Stimulated activated effector memory CD8-positive, alpha-beta T cell treated with anti-CD3 and anti-CD28 coated beads, Interleukin-12 subunit alpha, Interleukin-12 subunit beta, amount 100 ng/mL, for 72 hours (primary cell): Measurements from ENCODE around the gene TRIM34.
A peak's percentile ranks its signal among the peaks of the same experiment; 100 is the strongest.
"Not testable (repeated sequence)": the region's sequence is repeated elsewhere in the genome, so short reads cannot be mapped to it uniquely, and the experiment has no call there.

ENCODE experiments used
- ATAC-seq: fragments of 150-1000 bp; cut with Tn5 transposase; 2 replicates; pipeline ENCODE4 v1.10.0; 2021
- DNase-seq, 2 donors: peaks; one replicate each; pipeline ENCODE4 v3.0.0; 2021 to 2022; ENCODE audit warnings: low spot score in 2 of 2
- H3K27ac Mint-ChIP-seq: one replicate; pipeline ENCODE4 v1.8.0; 2022; ENCODE audit warnings: mild to moderate bottlenecking, mixed read lengths
- H3K36me3 Mint-ChIP-seq: one replicate; pipeline ENCODE4 v1.8.0; 2022; ENCODE audit warnings: mild to moderate bottlenecking, mixed read lengths
- H3K4me1 Mint-ChIP-seq: one replicate; pipeline ENCODE4 v1.8.0; 2022; ENCODE audit warnings: mixed read lengths
- H3K4me3 Mint-ChIP-seq: one replicate; pipeline ENCODE4 v1.8.0; 2022; ENCODE audit warnings: mild to moderate bottlenecking, mixed read lengths
- H3K9me3 Mint-ChIP-seq: one replicate; pipeline ENCODE4 v1.8.0; 2022; ENCODE audit warnings: mixed read lengths

Gene TRIM34

GRCh38 chr11:5655474-5655873, 30.7 kb downstream of the TRIM34 start:
- H3K9me3 Mint-ChIP-seq, result peaks cover 2% of the 10 kb centered on the region
- H3K4me1 Mint-ChIP-seq, result no peaks in the 10 kb centered on the region
- no peaks in the 10 kb centered on the region for H3K36me3 Mint-ChIP-seq
- no peak overlapping the region for H3K4me3 Mint-ChIP-seq
- ATAC-seq, result no peak
- no peak for DNase-seq
- H3K27ac Mint-ChIP-seq, result no peak overlapping the region

- H3K4me3 Mint-ChIP-seq, H3K36me3 Mint-ChIP-seq, H3K27ac Mint-ChIP-seq, DNase-seq, H3K4me1 Mint-ChIP-seq, H3K9me3 Mint-ChIP-seq, ATAC-seq: not testable (repeated sequence)
Observed at GRCh38 chr11:5656956-5657355, 32.2 kb downstream of the TRIM34 start.

GRCh38 chr11:5658318-5658717, 33.5 kb downstream of the TRIM34 start:
- Mint-ChIP-seq H3K36me3 (no peaks in the 10 kb centered on the region), H3K27ac (no peak overlapping the region), H3K4me1 (no peaks in the 10 kb centered on the region), H3K4me3 (no peak overlapping the region), H3K9me3 (no peaks in the 10 kb centered on the region)
- no peak for DNase-seq
- no peak for ATAC-seq

- Mint-ChIP-seq H3K4me3 (no peak overlapping the region), H3K36me3 (peaks cover 47% of the 10 kb centered on the region), H3K27ac (no peak overlapping the region), H3K4me1 (no peaks in the 10 kb centered on the region), H3K9me3 (no peaks in the 10 kb centered on the region)
- DNase-seq (no peak), ATAC-seq (no peak)
Observed at GRCh38 chr11:5663511-5663910, 38.7 kb downstream of the TRIM34 start.

GRCh38 chr11:5665051-5665570, 40.3 kb downstream of the TRIM34 start:
- DNase-seq, result no peak
- Mint-ChIP-seq H3K4me1 (no peaks in the 10 kb centered on the region), H3K4me3 (no peak overlapping the region), H3K36me3 (peaks cover 62% of the 10 kb centered on the region), H3K9me3 (no peaks in the 10 kb centered on the region), H3K27ac (no peak overlapping the region)
- ATAC-seq, result no peak

- H3K27ac Mint-ChIP-seq, result peak overlapping the region; percentile 33
- no peak overlapping the region for H3K4me3 Mint-ChIP-seq
- H3K9me3 Mint-ChIP-seq, result no peaks in the 10 kb centered on the region
- DNase-seq (no peak), ATAC-seq (no peak)
- H3K4me1 Mint-ChIP-seq, result no peaks in the 10 kb centered on the region
- H3K36me3 Mint-ChIP-seq, result peaks cover 70% of the 10 kb centered on the region
Observed at GRCh38 chr11:5665746-5666401, 41.1 kb downstream of the TRIM34 start.

- H3K4me3 Mint-ChIP-seq, result no peak overlapping the region
- peaks cover 75% of the 10 kb centered on the region for H3K36me3 Mint-ChIP-seq
- peak overlapping the region; percentile 33 for H3K27ac Mint-ChIP-seq
- no peaks in the 10 kb centered on the region for H3K9me3 Mint-ChIP-seq
- DNase-seq (no peak), ATAC-seq (no peak)
- H3K4me1 Mint-ChIP-seq, result no peaks in the 10 kb centered on the region
Observed at GRCh38 chr11:5666402-5666793, 41.6 kb downstream of the TRIM34 start.

GRCh38 chr11:5671831-5672230, 47.0 kb downstream of the TRIM34 start:
- peaks cover 64% of the 10 kb centered on the region for H3K36me3 Mint-ChIP-seq

GRCh38 chr11:5674391-5674790, 49.6 kb downstream of the TRIM34 start:
- Mint-ChIP-seq H3K9me3 (no peaks in the 10 kb centered on the region), H3K36me3 (peaks cover 59% of the 10 kb centered on the region), H3K27ac (no peak overlapping the region), H3K4me1 (peaks cover 12% of the 10 kb centered on the region), H3K4me3 (no peak overlapping the region)
- DNase-seq (no peak), ATAC-seq (no peak)

More at GRCh38 chr11:5671831-5672230, 47.0 kb downstream of the TRIM34 start:
- no peak for DNase-seq
- Mint-ChIP-seq H3K4me1 (peaks cover 12% of the 10 kb centered on the region), H3K27ac (no peak overlapping the region), H3K4me3 (no peak overlapping the region), H3K9me3 (no peaks in the 10 kb centered on the region)
- ATAC-seq, result no peak

GRCh38 chr11:5679811-5680210, 55.0 kb downstream of the TRIM34 start:
- Mint-ChIP-seq H3K9me3 (no peaks in the 10 kb centered on the region), H3K27ac (peak overlapping the region; percentile 27), H3K4me3 (no peak overlapping the region), H3K36me3 (peaks cover 37% of the 10 kb centered on the region), H3K4me1 (peaks cover 22% of the 10 kb centered on the region)
- DNase-seq (no peak), ATAC-seq (no peak)

- Mint-ChIP-seq H3K4me3 (peak overlapping the region; percentile 93), H3K36me3 (peaks cover 33% of the 10 kb centered on the region), H3K4me1 (peaks cover 32% of the 10 kb centered on the region)
- ATAC-seq, H3K9me3 Mint-ChIP-seq, H3K27ac Mint-ChIP-seq, DNase-seq: not testable (repeated sequence)
Observed at GRCh38 chr11:5682890-5683441, 58.2 kb downstream of the TRIM34 start.

- Mint-ChIP-seq H3K36me3 (peaks cover 27% of the 10 kb centered on the region), H3K4me1 (peaks cover 38% of the 10 kb centered on the region), H3K27ac (peak overlapping the region; percentile 99), H3K4me3 (peak overlapping the region; percentile 93)
- H3K9me3 Mint-ChIP-seq, ATAC-seq: not testable (repeated sequence)
- DNase-seq, result peak in 1 of 2 donors; percentile 66
Observed at GRCh38 chr11:5683620-5684019, 58.8 kb downstream of the TRIM34 start.

- peaks cover 24% of the 10 kb centered on the region for H3K36me3 Mint-ChIP-seq
- DNase-seq (no peak), ATAC-seq (peak; percentile 2)
- peak overlapping the region; percentile 93 for H3K4me3 Mint-ChIP-seq
- no peaks in the 10 kb centered on the region for H3K9me3 Mint-ChIP-seq
- H3K4me1 Mint-ChIP-seq, result peaks cover 42% of the 10 kb centered on the region
- peak overlapping the region; percentile 99 for H3K27ac Mint-ChIP-seq
Observed at GRCh38 chr11:5684036-5684645, 59.3 kb downstream of the TRIM34 start.

- peak within 1 kb of the TSS; percentile 99 for H3K27ac Mint-ChIP-seq
- no peaks in the 10 kb centered on the region for H3K9me3 Mint-ChIP-seq
- peak; percentile 91 for ATAC-seq
- peak; percentile 63 to 87 for DNase-seq
- H3K4me3 Mint-ChIP-seq, result peak within 1 kb of the TSS; percentile 93
- H3K4me1 Mint-ChIP-seq, result peaks cover 47% of the 10 kb centered on the region
- peaks cover 23% of the 10 kb centered on the region for H3K36me3 Mint-ChIP-seq
Observed at GRCh38 chr11:5684646-5685362, 60.0 kb downstream of the TRIM34 start, which contains the start of gene TRIM5. TRIM5 (minus strand) TSS chr11:5685074; CDS start chr11:5680177, 4,897 bp downstream.

GRCh38 chr11:5686426-5686825, 61.6 kb downstream of the TRIM34 start:
- peaks cover 63% of the 10 kb centered on the region for H3K4me1 Mint-ChIP-seq
- H3K9me3 Mint-ChIP-seq, result no peaks in the 10 kb centered on the region
- DNase-seq, result no peak
- no peak overlapping the region for H3K4me3 Mint-ChIP-seq
- no peak for ATAC-seq
- no peak overlapping the region for H3K27ac Mint-ChIP-seq
- peaks cover 32% of the 10 kb centered on the region for H3K36me3 Mint-ChIP-seq
